Measurements from ENCODE around the gene ADAMTS9. TPM values are rescaled to one million over a fixed set of nuclear protein-coding genes. Genes with fewer than 3 reads are reported as not detected.
A peak's percentile ranks its signal among the peaks of the same experiment; 100 is the strongest.

ADAMTS9 gene, protein sequence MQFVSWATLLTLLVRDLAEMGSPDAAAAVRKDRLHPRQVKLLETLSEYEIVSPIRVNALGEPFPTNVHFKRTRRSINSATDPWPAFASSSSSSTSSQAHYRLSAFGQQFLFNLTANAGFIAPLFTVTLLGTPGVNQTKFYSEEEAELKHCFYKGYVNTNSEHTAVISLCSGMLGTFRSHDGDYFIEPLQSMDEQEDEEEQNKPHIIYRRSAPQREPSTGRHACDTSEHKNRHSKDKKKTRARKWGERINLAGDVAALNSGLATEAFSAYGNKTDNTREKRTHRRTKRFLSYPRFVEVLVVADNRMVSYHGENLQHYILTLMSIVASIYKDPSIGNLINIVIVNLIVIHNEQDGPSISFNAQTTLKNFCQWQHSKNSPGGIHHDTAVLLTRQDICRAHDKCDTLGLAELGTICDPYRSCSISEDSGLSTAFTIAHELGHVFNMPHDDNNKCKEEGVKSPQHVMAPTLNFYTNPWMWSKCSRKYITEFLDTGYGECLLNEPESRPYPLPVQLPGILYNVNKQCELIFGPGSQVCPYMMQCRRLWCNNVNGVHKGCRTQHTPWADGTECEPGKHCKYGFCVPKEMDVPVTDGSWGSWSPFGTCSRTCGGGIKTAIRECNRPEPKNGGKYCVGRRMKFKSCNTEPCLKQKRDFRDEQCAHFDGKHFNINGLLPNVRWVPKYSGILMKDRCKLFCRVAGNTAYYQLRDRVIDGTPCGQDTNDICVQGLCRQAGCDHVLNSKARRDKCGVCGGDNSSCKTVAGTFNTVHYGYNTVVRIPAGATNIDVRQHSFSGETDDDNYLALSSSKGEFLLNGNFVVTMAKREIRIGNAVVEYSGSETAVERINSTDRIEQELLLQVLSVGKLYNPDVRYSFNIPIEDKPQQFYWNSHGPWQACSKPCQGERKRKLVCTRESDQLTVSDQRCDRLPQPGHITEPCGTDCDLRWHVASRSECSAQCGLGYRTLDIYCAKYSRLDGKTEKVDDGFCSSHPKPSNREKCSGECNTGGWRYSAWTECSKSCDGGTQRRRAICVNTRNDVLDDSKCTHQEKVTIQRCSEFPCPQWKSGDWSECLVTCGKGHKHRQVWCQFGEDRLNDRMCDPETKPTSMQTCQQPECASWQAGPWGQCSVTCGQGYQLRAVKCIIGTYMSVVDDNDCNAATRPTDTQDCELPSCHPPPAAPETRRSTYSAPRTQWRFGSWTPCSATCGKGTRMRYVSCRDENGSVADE (N-terminal part only)
- total RNA-seq (ENCODE audit: low replicate concordance), result 0.54 and 3.7 TPM in 2 replicates

- DNase-seq (ENCODE audit: low read depth), result peak; percentile 53
Measured at GRCh38 chr3:64687781-64688604, at the start of gene ADAMTS9. Gene ADAMTS9 (minus strand): TSS chr3:64688000. CDS start chr3:64687657, 343 bp downstream.

GRCh38 chr3:64732576-64732975 is 44.8 kb upstream of the ADAMTS9 start:
- DNase-seq (ENCODE audit: low read depth), result peak; percentile 12
- TF ChIP-seq, protein P1, sequence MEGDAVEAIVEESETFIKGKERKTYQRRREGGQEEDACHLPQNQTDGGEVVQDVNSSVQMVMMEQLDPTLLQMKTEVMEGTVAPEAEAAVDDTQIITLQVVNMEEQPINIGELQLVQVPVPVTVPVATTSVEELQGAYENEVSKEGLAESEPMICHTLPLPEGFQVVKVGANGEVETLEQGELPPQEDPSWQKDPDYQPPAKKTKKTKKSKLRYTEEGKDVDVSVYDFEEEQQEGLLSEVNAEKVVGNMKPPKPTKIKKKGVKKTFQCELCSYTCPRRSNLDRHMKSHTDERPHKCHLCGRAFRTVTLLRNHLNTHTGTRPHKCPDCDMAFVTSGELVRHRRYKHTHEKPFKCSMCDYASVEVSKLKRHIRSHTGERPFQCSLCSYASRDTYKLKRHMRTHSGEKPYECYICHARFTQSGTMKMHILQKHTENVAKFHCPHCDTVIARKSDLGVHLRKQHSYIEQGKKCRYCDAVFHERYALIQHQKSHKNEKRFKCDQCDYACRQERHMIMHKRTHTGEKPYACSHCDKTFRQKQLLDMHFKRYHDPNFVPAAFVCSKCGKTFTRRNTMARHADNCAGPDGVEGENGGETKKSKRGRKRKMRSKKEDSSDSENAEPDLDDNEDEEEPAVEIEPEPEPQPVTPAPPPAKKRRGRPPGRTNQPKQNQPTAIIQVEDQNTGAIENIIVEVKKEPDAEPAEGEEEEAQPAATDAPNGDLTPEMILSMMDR (IDR thresholded peaks at IDR 0.05; ENCODE audit: insufficient read depth, low read length), result no peak
- H3K4me3 ChIP-seq (ENCODE audit: low read depth, low read length), result no peak overlapping the region

More at GRCh38 chr3:64687781-64688604, at the start of gene ADAMTS9:
- TF ChIP-seq, protein P1 (IDR thresholded peaks at IDR 0.05; ENCODE audit: insufficient read depth, low read length), result no peak
- peak within 1 kb of the TSS; percentile 78 for H3K4me3 ChIP-seq (ENCODE audit: low read depth, low read length)

- DNase-seq (ENCODE audit: low read depth), result no peak
- H3K4me3 ChIP-seq (ENCODE audit: low read depth, low read length), result no peak overlapping the region
- TF ChIP-seq, protein P1 (IDR thresholded peaks at IDR 0.05; ENCODE audit: insufficient read depth, low read length), result no peak
Measured at GRCh38 chr3:64730681-64731080, 42.9 kb upstream of the ADAMTS9 start.

DNA sequence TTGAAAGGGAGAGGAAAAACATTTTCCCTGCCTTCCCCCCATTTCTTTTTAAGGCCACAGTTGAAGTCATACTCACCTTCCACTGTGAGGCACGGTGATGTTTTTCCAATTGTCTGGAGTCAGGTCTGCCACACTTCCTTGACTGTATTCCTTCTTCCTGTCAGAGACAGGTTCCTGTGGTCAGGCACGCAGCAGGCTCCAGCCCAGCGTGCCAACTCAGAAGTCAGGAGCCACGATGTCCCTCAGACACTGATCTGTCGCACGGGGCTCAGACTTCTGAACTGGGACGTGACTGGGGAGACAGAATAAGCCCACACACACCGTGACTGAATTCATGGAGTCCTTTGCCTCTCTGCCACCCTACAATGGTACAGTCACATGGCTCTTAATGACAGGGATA is 41.2 kb upstream of the ADAMTS9 start:
- DNase-seq (ENCODE audit: low read depth), result no peak
- TF ChIP-seq, protein P1 (IDR thresholded peaks at IDR 0.05; ENCODE audit: insufficient read depth, low read length), result no peak
- no peak overlapping the region for H3K4me3 ChIP-seq (ENCODE audit: low read depth, low read length)

DNA sequence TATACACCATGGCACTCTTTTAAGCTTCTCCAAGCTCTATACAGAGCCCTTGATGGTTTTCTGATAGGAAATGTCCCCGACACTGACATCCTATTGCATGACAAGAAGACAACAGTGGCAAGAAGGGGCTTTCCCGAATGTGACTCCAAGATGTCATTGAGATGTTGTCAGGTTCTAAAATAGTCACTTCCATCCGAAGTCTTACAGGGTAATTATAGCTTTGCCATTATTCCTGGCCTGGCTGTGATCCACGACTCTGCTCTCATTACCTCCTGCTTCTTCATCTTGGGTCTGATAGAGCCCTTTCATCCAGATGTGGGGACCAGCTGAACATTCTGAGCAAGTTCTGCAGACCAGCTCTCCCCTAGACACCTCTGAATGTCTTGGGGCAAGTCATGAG is 40.6 kb upstream of the ADAMTS9 start:
- no peak for DNase-seq (ENCODE audit: low read depth)
- H3K4me3 ChIP-seq (ENCODE audit: low read depth, low read length), result no peak overlapping the region
- TF ChIP-seq, protein P1 (IDR thresholded peaks at IDR 0.05; ENCODE audit: insufficient read depth, low read length), result no peak
